ENCODE data around the gene EFCAB14. TPM values are rescaled to one million over a fixed set of nuclear protein-coding genes. Genes with fewer than 3 reads are reported as not detected.

The EFCAB14 gene
- total and polyA plus RNA-seq, 2 of the 4 experiments (the other 2 are of a cell fraction) = 28.6 to 43.0 TPM

DNA sequence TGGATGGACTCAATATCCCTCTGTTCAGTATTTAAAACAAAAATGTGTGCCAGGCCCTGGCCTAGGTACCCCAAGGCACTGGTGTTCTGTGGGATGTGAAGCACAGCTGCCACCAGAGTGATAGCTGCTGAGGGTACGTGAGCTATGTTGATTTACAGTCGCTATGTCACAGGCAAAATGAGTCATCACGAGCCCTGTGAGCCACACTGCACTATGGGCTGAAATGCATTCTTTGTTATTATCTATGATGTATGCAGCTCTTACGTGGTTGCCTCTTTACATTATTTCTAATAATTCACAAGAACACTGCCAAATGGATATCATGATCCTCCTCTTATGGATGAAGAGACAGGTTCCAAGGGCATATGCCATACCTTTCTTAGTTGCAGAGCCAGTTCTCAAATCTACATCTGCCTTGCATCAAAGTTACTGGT lies 45.1 kb downstream of the EFCAB14 start:
- Histone ChIP-seq H2AFZ (replicated peaks; ENCODE audit: low read length, poor library complexity) (no peak overlapping the region), H4K5ac (ENCODE audit: low read depth, low read length) (no peak overlapping the region), H3K9me1 (ENCODE audit: insufficient read depth, low read length) (peaks cover 17% of the 10 kb centered on the region), H3K4me3 (ENCODE audit: insufficient read depth, low read depth, low read length) (no peak overlapping the region), H3K4me2 (ENCODE audit: low read depth, low read length) (no peak overlapping the region), H2BK15ac (ENCODE audit: low read depth, low read length) (no peak overlapping the region), H3K36me3 (ENCODE audit: control insufficient read depth, insufficient read depth, low read length) (peaks cover 11% of the 10 kb centered on the region), H4K91ac (ENCODE audit: insufficient read depth, low read depth, low read length) (no peak overlapping the region), H3K27ac (ENCODE audit: insufficient read depth, low read length) (no peak overlapping the region), H2BK120ac (ENCODE audit: low read depth, low read length) (no peak overlapping the region), H3K4ac (ENCODE audit: low read depth, low read length) (no peak overlapping the region), H3K27me3 (ENCODE audit: control insufficient read depth, insufficient read depth, low read length) (no peaks in the 10 kb centered on the region), H3K23ac (ENCODE audit: low read depth, low read length) (0 out of 2 replicates have a peak overlapping the region, but pooled peaks have one; percentile 11), H2BK20ac (ENCODE audit: low read depth, low read length) (no peak overlapping the region), H3K79me1 (ENCODE audit: low read depth in 1 of 2, low read length in 2 of 2) (no peaks in the 10 kb centered on the region; a peak in 2 of 4 replicates), H2BK5ac (ENCODE audit: low read depth, low read length, poor library complexity, severe bottlenecking) (no peak overlapping the region), H2AK5ac (ENCODE audit: low read depth, low read length) (no peak overlapping the region), H4K8ac (ENCODE audit: low read depth in 2 of 2, low read length in 2 of 2) (no peak overlapping the region), H3K14ac (replicated peaks; ENCODE audit: low read depth, low read length) (no peak overlapping the region), H3K56ac (ENCODE audit: extremely low read depth, insufficient read depth, low read length) (no peak overlapping the region), H3K9ac (ENCODE audit: low read depth, low read length) (no peak overlapping the region), H4K20me1 (ENCODE audit: insufficient read depth, low read length) (no peaks in the 10 kb centered on the region), H3K18ac (ENCODE audit: low read depth, low read length) (no peak overlapping the region), H2AK9ac (replicated peaks; ENCODE audit: low read depth, low read length, poor library complexity) (peak overlapping the region; percentile 17), H3K9me3 (ENCODE audit: control insufficient read depth, insufficient read depth, low read length) (no peaks in the 10 kb centered on the region), H3K4me1 (ENCODE audit: control insufficient read depth, insufficient read depth, low read length) (peaks cover 6% of the 10 kb centered on the region)
- peak; percentile 76 for DNase-seq
- ATAC-seq (ENCODE audit: low read depth) = peak; percentile 79
- no TSS peak for BruUV-seq (replicated peaks)
- no CpG with 5 or more reads among the region's 4 CpGs for WGBS, 2 experiments (ENCODE audit: extremely low coverage in 2 of 2, insufficient read length in 1 of 2)
- peak; percentile 72 for TF ChIP-seq FOS (IDR thresholded peaks at IDR 0.05; ENCODE audit: low read depth, low read length)
- no peak for TF ChIP-seq NFE2L2 (IDR thresholded peaks at IDR 0.05; ENCODE audit: low read depth, low read length)
- TF ChIP-seq RCOR1 (IDR thresholded peaks at IDR 0.05; ENCODE audit: insufficient replicate concordance, low read length) = no peak
- no peak for TF ChIP-seq RFX5 (IDR thresholded peaks at IDR 0.05; ENCODE audit: low read depth, low read length)
- peak; percentile 30; the same call in 1 of the 2 replicates for TF ChIP-seq BHLHE40 (IDR thresholded peaks at IDR 0.05; ENCODE audit: low read depth, low read length)
- no peak for TF ChIP-seq CHD1 (IDR thresholded peaks at IDR 0.05; ENCODE audit: low read depth, low read length)
- TF ChIP-seq SMC3 (IDR thresholded peaks at IDR 0.05; ENCODE audit: low read depth, low read length) = no peak
- no peak for TF ChIP-seq MXI1 (IDR thresholded peaks at IDR 0.05; ENCODE audit: borderline replicate concordance, low read depth, low read length)
- no peak for TF ChIP-seq CEBPB (IDR thresholded peaks at IDR 0.05; ENCODE audit: low read depth, low read length)
- CTCF ChIA-PET = interaction anchor here (1.0 kb wide), 1 partner anchor 35 kb away, joined by 3 read pairs; no protein-coding TSS in a partner anchor
- intact Hi-C loops (cut with micrococcal nuclease) (no loop called here), dilution Hi-C loops (cut with HindIII; ENCODE audit: low sequenced_read_pairs, unreplicated experiment) (no loop called here), in situ Hi-C loops (cut with MboI; ENCODE audit: low sequenced_read_pairs) (no loop called here)
- POLR2A ChIA-PET (ENCODE audit: unreplicated experiment) = no interaction called here

Data from IMR-90 (cell line).